IPS DF 4.7 (cell line): ENCODE data around the gene SHISA9.
"Not testable (repeated sequence)": the region's sequence is repeated elsewhere in the genome, so short reads cannot be mapped to it uniquely, and the experiment has no call there.

Experiments
- DNase-seq: peaks from one replicate; pipeline ENCODE4 v3.0.0-alpha.2; 2013; ENCODE audit warnings: low spot score; ENCODE audit errors: extremely low read depth

The SHISA9 gene

GRCh38 chr16:12901597-12902461 is at the start of gene SHISA9:
TSS of gene SHISA9 (plus strand) at chr16:12901598.
- no peak for DNase-seq

GRCh38 chr16:12853972-12854371 is 47.4 kb upstream of the SHISA9 start:
- DNase-seq = no peak

- not testable (repeated sequence) for DNase-seq
Measured at GRCh38 chr16:12857435-12857834, 44.0 kb upstream of the SHISA9 start.

GRCh38 chr16:12862327-12862726 is 39.1 kb upstream of the SHISA9 start:
- no peak for DNase-seq

GRCh38 chr16:12862941-12863340 is 38.5 kb upstream of the SHISA9 start:
- no peak for DNase-seq

- no peak for DNase-seq
Measured at GRCh38 chr16:12866981-12867551, 34.3 kb upstream of the SHISA9 start.

- no peak for DNase-seq
Measured at GRCh38 chr16:12868169-12868568, 33.2 kb upstream of the SHISA9 start.

- no peak for DNase-seq
Measured at GRCh38 chr16:12868788-12869187, 32.6 kb upstream of the SHISA9 start.

GRCh38 chr16:12869698-12870427 is 31.5 kb upstream of the SHISA9 start:
- no peak for DNase-seq

GRCh38 chr16:12871784-12872183 is 29.6 kb upstream of the SHISA9 start:
- DNase-seq = no peak

GRCh38 chr16:12874186-12874585 is 27.2 kb upstream of the SHISA9 start:
- DNase-seq = no peak

GRCh38 chr16:12876778-12877177 is 24.6 kb upstream of the SHISA9 start:
- DNase-seq = no peak

- DNase-seq = no peak
Measured at GRCh38 chr16:12878973-12879372, 22.4 kb upstream of the SHISA9 start.

GRCh38 chr16:12879812-12880211 is 21.6 kb upstream of the SHISA9 start:
- no peak for DNase-seq

- no peak for DNase-seq
Measured at GRCh38 chr16:12881182-12881581, 20.2 kb upstream of the SHISA9 start.

- no peak for DNase-seq
Measured at GRCh38 chr16:12881740-12882139, 19.7 kb upstream of the SHISA9 start.

- DNase-seq = no peak
Measured at GRCh38 chr16:12885742-12886141, 15.7 kb upstream of the SHISA9 start.

GRCh38 chr16:12891836-12892235 is 9.6 kb upstream of the SHISA9 start:
- DNase-seq = no peak

GRCh38 chr16:12893050-12893750 is 8.2 kb upstream of the SHISA9 start:
- no peak for DNase-seq

- DNase-seq = no peak
Measured at GRCh38 chr16:12896562-12896961, 4.8 kb upstream of the SHISA9 start.

GRCh38 chr16:12898551-12898950 is 2.8 kb upstream of the SHISA9 start:
- no peak for DNase-seq
